NOMO-1 treated with dmso at 0.1 percent for 144 hours (cell line): Measurements from ENCODE around the gene SLC12A4.
A peak's percentile ranks its signal among the peaks of the same experiment; 100 is the strongest.
"Not testable (repeated sequence)": the region's sequence is repeated elsewhere in the genome, so short reads cannot be mapped to it uniquely, and the experiment has no call there.

Source experiments
- DNase-seq: peaks from one replicate; lab custom pipeline; 2025; ENCODE audit not compliant: unreplicated experiment; lab: John Stamatoyannopoulos, UW

Gene SLC12A4

GRCh38 chr16:67988675-67989074 lies 20.2 kb upstream of the SLC12A4 start:
- no peak for DNase-seq

- DNase-seq: no peak
Measured at GRCh38 chr16:67987460-67988160, 19.2 kb upstream of the SLC12A4 start.

GRCh38 chr16:67986949-67987348 lies 18.5 kb upstream of the SLC12A4 start:
- DNase-seq: no peak

- DNase-seq: no peak
Measured at GRCh38 chr16:67982011-67982696, 13.7 kb upstream of the SLC12A4 start.

GRCh38 chr16:67979955-67980678 lies 11.7 kb upstream of the SLC12A4 start, which contains the start of gene DPEP3:
TSS of gene DPEP3 (minus strand) at chr16:67980499. CDS start at chr16:67980380, 119 bp downstream.
- DNase-seq: peak; percentile 28

GRCh38 chr16:67977469-67978227 lies 9.2 kb upstream of the SLC12A4 start:
- no peak for DNase-seq

- no peak for DNase-seq
Measured at GRCh38 chr16:67977005-67977404, 8.6 kb upstream of the SLC12A4 start.

GRCh38 chr16:67976205-67976604 lies 7.8 kb upstream of the SLC12A4 start:
- DNase-seq: no peak

GRCh38 chr16:67975321-67976105 lies 7.1 kb upstream of the SLC12A4 start:
- no peak for DNase-seq

GRCh38 chr16:67972285-67972684 lies 3.8 kb upstream of the SLC12A4 start:
- not testable (repeated sequence) for DNase-seq

- DNase-seq: no peak
Measured at GRCh38 chr16:67971111-67971510, 2.7 kb upstream of the SLC12A4 start.

GRCh38 chr16:67969254-67970039 lies 1.0 kb upstream of the SLC12A4 start:
- no peak for DNase-seq

- DNase-seq: peak; percentile 18
Measured at GRCh38 chr16:67967958-67968399, 458 bp downstream of the SLC12A4 start.

GRCh38 chr16:67967183-67967957 lies 1.1 kb downstream of the SLC12A4 start:
- DNase-seq: no peak

GRCh38 chr16:67966549-67967182 lies 1.8 kb downstream of the SLC12A4 start:
- DNase-seq: peak; percentile 21

GRCh38 chr16:67965668-67966548 lies 2.5 kb downstream of the SLC12A4 start:
- no peak for DNase-seq

GRCh38 chr16:67964477-67965131 lies 3.8 kb downstream of the SLC12A4 start:
- DNase-seq: no peak
